NCI-H187 treated with DMSO at 0.1 percent for 48 hours (cell line): Measurements from ENCODE around the gene KIAA1549.
"Not testable (repeated sequence)": the region's sequence is repeated elsewhere in the genome, so short reads cannot be mapped to it uniquely, and the experiment has no call there.

Experiments used
- DNase-seq: peaks from one replicate; lab custom pipeline; 2025; lab: John Stamatoyannopoulos, UW

Gene KIAA1549

GRCh38 chr7:138981332-138982203 lies at the start of gene KIAA1549:
Gene KIAA1549, minus strand, starts transcription at chr7:138981389. Its CDS starts 120 bp downstream, at chr7:138981269.
- no peak for DNase-seq

- no peak for DNase-seq
Measured at GRCh38 chr7:139029353-139029752, 48.2 kb upstream of the KIAA1549 start.

DNA sequence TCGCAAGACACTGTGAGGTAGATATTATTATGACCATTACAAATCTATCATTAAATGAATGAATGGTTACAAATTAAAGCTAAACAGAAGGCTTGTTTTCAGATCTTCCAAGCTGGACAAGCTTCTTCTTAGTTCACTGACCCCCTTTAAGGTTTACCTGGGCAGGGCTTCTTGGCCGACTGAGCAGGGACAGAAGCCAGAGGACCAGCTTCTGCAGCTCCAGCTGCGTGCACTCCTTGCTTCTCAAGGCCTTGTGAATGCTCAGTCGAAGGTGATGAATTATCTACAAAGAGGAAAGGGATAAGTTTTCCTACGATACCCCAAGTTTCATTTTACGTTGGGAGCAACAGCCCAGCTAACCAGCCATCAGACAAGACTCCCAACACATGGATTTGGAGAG lies 45.4 kb upstream of the KIAA1549 start:
- no peak for DNase-seq

- DNase-seq: not testable (repeated sequence)
Measured at GRCh38 chr7:139025861-139026260, 44.7 kb upstream of the KIAA1549 start.

GRCh38 chr7:139023076-139023475 lies 41.9 kb upstream of the KIAA1549 start:
- no peak for DNase-seq

DNA sequence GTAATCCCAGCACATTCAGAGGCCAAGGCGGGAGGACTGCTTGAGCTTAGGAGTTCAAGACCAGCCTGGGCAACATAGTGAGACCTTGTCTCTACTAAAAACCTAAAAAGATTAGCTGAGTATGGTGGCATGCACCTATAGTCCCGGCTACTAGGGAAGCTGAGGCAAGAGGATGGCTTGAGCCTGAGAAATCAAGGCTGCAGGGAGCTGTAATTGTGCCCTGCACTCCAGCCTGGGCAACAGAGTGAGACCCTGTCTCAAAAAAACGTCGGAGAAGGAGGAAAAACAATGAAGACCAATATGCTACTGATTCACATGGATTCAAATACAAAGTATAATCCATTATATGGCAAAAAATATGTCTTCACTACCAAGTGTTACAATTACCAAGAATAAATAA lies 41.1 kb upstream of the KIAA1549 start:
- DNase-seq: no peak

DNA sequence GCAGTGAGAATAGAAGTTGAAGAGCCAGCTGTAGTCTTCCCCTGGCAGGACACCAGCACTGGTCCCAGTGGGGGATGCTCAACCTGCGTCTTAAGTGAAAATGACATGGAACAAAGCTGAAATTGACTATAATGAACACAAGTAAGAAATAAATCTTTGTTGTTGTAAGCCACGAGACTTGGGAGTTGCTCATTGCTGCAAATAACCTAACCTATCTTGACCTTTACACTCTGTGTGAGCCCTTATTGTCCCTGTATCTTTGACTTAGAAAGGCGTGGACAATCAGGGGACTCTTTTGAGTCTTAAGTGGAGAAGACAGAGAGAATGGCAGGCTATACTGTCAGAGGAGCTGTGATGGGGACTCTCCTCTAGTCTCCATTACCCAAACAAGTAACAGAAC lies 37.7 kb upstream of the KIAA1549 start:
- DNase-seq: no peak

GRCh38 chr7:139016931-139017511 lies 35.8 kb upstream of the KIAA1549 start:
- peak; percentile 40 for DNase-seq

- DNase-seq: no peak
Measured at GRCh38 chr7:139011373-139011772, 30.2 kb upstream of the KIAA1549 start.

DNA sequence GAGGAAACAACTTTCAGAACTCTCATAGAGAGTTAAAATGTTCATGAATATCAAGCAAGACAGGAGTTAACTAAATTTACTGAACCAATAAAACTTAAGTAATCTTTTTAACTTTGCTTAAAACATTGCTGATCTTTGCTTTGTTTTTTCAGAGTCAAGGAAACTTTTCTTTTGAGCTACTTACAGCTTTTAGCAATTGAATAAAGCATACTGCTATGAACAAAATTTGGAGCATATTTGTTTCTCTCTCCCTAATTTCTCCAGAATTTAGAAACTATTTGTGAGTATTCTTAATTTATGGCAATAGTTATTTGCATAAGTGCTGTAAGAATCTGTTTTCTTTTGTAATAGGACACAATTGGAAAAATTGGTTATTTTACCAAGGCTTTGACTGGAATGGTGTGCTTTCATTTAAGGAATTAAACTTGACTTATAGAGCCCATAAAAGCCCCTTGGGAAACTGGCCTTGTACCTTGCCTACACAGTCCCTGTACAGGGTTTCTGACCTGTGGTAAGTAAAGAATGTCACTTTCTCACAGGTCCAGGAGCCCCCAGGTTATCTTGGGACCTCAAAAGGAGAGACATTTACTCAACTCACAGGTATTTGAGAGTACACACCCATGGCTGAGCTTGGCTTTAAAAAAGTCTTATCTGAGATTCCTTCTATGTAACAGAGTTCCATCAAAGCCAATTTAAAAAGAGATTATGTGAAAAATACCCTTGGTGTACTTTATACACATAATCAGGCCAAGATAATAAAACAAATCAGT lies 23.3 kb upstream of the KIAA1549 start:
- DNase-seq: no peak

- DNase-seq: no peak
Measured at GRCh38 chr7:138999414-138999813, 18.2 kb upstream of the KIAA1549 start.

- DNase-seq: no peak
Measured at GRCh38 chr7:138992052-138992531, 10.9 kb upstream of the KIAA1549 start.

GRCh38 chr7:138987686-138988085 lies 6.5 kb upstream of the KIAA1549 start:
- DNase-seq: no peak

- no peak for DNase-seq
Measured at GRCh38 chr7:138982204-138982623, 1.0 kb upstream of the KIAA1549 start.

DNA sequence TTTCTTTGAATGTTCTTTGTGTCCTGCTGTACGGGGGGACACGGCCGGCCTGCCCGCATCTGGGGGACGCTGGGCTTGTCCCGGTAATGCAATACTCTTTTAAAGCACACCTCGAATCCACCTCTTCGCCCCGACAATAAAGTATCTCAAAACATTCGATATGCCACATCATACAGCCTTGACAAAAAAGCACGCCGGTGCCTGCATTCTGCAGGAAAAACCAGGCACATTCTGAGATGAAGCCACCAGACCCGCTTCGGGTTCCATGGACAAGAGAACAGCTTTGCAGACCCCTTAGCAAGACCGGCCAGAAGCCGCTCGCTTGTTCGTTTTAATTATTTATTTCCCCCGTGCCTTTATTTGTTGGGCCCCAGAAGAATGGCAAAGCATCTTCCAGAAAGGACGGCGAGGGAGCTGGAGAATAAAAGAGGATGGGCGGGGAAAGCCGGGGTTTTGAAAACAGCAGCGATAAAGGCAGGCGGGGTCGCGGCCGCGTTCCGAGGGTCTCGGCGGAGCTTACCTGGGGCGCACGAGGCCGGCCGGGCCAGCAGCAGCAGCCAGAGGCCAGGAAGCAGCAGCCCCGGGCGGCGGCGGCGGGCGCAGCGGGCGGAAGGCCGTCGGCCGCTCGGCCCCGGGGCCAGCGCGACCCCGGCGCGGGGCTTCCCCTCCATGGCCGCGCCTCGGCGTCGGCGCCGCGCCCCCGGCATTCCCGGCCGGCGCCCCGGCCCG lies 462 bp downstream of the KIAA1549 start:
- DNase-seq: no peak

- DNase-seq: no peak
Measured at GRCh38 chr7:138979988-138980562, 1.1 kb downstream of the KIAA1549 start.

- no peak for DNase-seq
Measured at GRCh38 chr7:138979226-138979979, 1.8 kb downstream of the KIAA1549 start.

GRCh38 chr7:138978541-138979184 lies 2.5 kb downstream of the KIAA1549 start:
- no peak for DNase-seq

DNA sequence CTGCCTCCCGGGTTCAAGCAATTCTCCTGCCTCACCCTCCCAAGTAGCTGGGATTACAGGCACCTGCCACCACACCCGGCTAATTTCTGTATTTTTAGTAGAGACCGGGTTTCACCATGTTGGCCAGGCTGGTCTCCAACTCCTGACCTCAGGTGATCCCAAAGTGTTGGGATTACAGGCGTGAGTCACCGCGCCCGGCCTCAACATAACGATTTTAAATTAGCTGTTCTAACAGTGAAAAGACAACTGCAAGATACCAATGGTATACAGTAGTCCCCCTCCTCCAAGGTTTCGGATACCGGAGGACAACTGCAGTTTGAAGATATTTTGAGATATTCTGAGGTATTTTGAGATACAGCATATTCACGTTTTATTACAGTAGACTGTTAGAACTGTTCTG lies 5.0 kb downstream of the KIAA1549 start:
- DNase-seq: not testable (repeated sequence)
